ENCODE data around the gene WEE1. TPM values are rescaled to one million over a fixed set of nuclear protein-coding genes. Genes with fewer than 3 reads are reported as not detected.

WEE1 gene
- total RNA-seq, 4 donors from 2014 or later: 17.7 to 43.0 (median 26.3) TPM

GRCh38 chr11:9633679-9634078 is 60.2 kb downstream of the WEE1 start:
- no peak for ATAC-seq (ENCODE audit: low FRiP score)
- TF ChIP-seq, protein P1, sequence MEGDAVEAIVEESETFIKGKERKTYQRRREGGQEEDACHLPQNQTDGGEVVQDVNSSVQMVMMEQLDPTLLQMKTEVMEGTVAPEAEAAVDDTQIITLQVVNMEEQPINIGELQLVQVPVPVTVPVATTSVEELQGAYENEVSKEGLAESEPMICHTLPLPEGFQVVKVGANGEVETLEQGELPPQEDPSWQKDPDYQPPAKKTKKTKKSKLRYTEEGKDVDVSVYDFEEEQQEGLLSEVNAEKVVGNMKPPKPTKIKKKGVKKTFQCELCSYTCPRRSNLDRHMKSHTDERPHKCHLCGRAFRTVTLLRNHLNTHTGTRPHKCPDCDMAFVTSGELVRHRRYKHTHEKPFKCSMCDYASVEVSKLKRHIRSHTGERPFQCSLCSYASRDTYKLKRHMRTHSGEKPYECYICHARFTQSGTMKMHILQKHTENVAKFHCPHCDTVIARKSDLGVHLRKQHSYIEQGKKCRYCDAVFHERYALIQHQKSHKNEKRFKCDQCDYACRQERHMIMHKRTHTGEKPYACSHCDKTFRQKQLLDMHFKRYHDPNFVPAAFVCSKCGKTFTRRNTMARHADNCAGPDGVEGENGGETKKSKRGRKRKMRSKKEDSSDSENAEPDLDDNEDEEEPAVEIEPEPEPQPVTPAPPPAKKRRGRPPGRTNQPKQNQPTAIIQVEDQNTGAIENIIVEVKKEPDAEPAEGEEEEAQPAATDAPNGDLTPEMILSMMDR (IDR thresholded peaks at IDR 0.05): no peak
- DNase-seq (ENCODE audit: low spot score): no peak

- DNase-seq (ENCODE audit: low spot score): no peak
- TF ChIP-seq, protein P1 (IDR thresholded peaks at IDR 0.05): no peak
- ATAC-seq (ENCODE audit: low FRiP score): no peak
These were observed 63.2 kb downstream of the WEE1 start for GRCh38 chr11:9636691-9637090.

DNA sequence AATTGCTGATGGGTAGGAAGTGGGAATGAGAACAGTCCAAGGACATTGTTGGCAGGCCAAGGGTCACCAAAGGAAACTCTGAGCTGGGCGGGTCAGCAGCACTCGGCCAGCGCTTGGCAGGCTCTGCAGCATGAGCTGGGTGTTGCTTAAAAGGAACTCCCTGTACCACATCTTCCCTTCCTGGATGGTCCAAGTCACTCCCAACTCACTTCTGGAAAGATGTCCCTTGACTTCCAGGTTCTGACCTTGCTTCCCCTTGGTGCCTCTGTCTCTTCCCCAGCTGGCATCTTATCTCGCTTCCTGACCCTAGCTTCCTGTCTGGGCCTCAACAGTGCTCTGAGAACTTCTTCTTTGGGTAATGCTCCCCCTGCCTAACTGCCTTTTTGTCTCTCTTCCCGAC is 65.6 kb downstream of the WEE1 start:
- DNase-seq (ENCODE audit: low spot score) (no peak), ATAC-seq (ENCODE audit: low FRiP score) (no peak)
- TF ChIP-seq, protein P1 (IDR thresholded peaks at IDR 0.05): no peak

Small RNA genes within 50 kb of the gene (small RNA-seq; reads per million reads assigned to genes)
- not detected for gene RF01210

Other genes starting within 250 kb of the WEE1 start
- 100 to 1,000 TPM; 101 to 205 (median 110) TPM for gene IPO7, start 189.0 kb upstream of the WEE1 start, total RNA-seq
- gene ZNF143, start 112.7 kb upstream of the WEE1 start, total RNA-seq: 10 to 100 TPM; 20.7 to 45.6 (median 28.4) TPM
- 10 to 100 TPM; 35.6 to 81.7 (median 61.0) TPM for gene SWAP70, start 90.4 kb downstream of the WEE1 start, total RNA-seq

All from omental fat pad (tissue), 4 donors.